ENCODE data around the gene CRP. TPM values are rescaled to one million over a fixed set of nuclear protein-coding genes. Genes with fewer than 3 reads are reported as not detected.
"Not testable (repeated sequence)": the region's sequence is repeated elsewhere in the genome, so short reads cannot be mapped to it uniquely, and the experiment has no call there.

CRP gene
- total RNA-seq, 1 donor from 2014 or later = not detected

DNA sequence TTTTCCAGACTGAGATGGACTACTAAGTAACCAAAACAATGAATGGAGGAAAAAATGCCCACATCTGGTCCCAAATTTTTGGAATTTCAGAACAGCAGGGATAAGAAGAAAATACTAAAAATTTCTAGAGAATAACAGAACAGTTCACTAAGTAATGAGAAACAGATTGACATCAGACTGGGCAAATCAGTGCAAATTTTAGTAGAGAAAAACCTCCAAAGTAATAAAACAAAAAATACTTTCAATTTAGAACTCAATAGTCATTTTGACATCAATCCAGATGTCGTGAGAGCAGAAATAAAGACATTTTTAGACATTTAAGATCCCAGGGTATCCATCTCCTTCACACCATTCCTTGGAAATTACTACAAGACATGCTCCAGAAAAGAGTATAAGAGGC lies 39.3 kb downstream of the CRP start:
- H3K27me3 Mint-ChIP-seq (ENCODE audit: low read depth) = no peaks in the 10 kb centered on the region
- TF ChIP-seq, protein P1, sequence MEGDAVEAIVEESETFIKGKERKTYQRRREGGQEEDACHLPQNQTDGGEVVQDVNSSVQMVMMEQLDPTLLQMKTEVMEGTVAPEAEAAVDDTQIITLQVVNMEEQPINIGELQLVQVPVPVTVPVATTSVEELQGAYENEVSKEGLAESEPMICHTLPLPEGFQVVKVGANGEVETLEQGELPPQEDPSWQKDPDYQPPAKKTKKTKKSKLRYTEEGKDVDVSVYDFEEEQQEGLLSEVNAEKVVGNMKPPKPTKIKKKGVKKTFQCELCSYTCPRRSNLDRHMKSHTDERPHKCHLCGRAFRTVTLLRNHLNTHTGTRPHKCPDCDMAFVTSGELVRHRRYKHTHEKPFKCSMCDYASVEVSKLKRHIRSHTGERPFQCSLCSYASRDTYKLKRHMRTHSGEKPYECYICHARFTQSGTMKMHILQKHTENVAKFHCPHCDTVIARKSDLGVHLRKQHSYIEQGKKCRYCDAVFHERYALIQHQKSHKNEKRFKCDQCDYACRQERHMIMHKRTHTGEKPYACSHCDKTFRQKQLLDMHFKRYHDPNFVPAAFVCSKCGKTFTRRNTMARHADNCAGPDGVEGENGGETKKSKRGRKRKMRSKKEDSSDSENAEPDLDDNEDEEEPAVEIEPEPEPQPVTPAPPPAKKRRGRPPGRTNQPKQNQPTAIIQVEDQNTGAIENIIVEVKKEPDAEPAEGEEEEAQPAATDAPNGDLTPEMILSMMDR (IDR thresholded peaks at IDR 0.05; ENCODE audit: unreplicated experiment) = no peak
- DNase-seq (ENCODE audit: low spot score in 2 of 2, unreplicated experiment in 2 of 2) = no peak
- H3K36me3 Mint-ChIP-seq = no peaks in the 10 kb centered on the region
- H3K27ac Mint-ChIP-seq = no peak overlapping the region
- no peaks in the 10 kb centered on the region for H3K4me1 Mint-ChIP-seq
- peaks cover 32% of the 10 kb centered on the region for H3K9me3 Mint-ChIP-seq
- H3K4me3 Mint-ChIP-seq = no peak overlapping the region

DNA sequence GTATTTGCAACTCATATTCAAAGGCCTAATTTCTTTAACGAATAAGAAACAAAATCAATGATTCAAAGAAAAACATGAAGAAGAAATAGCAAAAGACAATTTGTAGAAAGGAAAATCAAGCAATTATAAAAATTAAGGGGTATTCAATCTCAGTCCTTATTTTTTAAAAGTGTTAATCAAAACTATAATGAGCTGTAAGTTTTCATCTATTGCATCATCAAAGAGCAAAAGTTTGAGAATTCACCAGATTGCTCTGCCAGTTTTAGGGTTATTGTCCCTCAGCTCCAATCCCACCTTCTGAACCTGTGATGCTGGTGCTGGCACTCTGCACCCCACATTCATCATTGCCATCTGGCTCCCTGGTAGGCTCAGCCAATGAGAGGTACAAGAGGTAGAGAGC lies 42.0 kb downstream of the CRP start:
- not testable (repeated sequence) for H3K27ac Mint-ChIP-seq; DNase-seq (ENCODE audit: low spot score in 2 of 2, unreplicated experiment in 2 of 2); H3K4me3 Mint-ChIP-seq; H3K4me1 Mint-ChIP-seq; H3K27me3 Mint-ChIP-seq (ENCODE audit: low read depth); H3K36me3 Mint-ChIP-seq
- H3K9me3 Mint-ChIP-seq = peaks cover 24% of the 10 kb centered on the region

- no peak overlapping the region for H3K27ac Mint-ChIP-seq
- TF ChIP-seq, protein P1 (IDR thresholded peaks at IDR 0.05; ENCODE audit: unreplicated experiment) = no peak
- H3K4me3 Mint-ChIP-seq = no peak overlapping the region
- H3K36me3 Mint-ChIP-seq = no peaks in the 10 kb centered on the region
- no peaks in the 10 kb centered on the region for H3K4me1 Mint-ChIP-seq
- DNase-seq (ENCODE audit: low spot score in 2 of 2, unreplicated experiment in 2 of 2) = no peak
- H3K27me3 Mint-ChIP-seq (ENCODE audit: low read depth) = no peaks in the 10 kb centered on the region
- H3K9me3 Mint-ChIP-seq = peaks cover 33% of the 10 kb centered on the region
These were observed 45.1 kb downstream of the CRP start for GRCh38 chr1:159669338-159669737.

DNA sequence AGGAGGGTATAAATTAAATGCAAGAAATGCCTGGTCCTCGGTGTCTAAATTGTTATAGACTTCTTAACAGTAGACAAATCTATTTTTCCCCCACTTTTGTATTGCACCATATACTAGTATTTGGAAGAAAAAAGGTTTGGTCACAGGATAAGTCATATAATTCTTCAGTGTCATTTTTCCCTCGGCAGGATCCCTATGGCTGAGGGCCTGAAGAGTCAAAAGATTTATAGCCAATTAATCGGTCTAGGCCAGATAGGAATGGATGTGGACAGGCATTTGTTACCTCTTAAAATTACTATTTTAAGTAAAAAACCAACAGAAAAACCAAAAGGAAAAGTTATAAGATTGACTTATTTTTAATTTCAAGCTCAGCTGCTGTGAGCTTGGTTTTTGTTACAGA lies 45.6 kb downstream of the CRP start:
- no peak overlapping the region for H3K4me3 Mint-ChIP-seq
- no peak for DNase-seq (ENCODE audit: low spot score in 2 of 2, unreplicated experiment in 2 of 2)
- H3K9me3 Mint-ChIP-seq = peaks cover 33% of the 10 kb centered on the region
- TF ChIP-seq, protein P1 (IDR thresholded peaks at IDR 0.05; ENCODE audit: unreplicated experiment) = no peak
- no peak overlapping the region for H3K27ac Mint-ChIP-seq
- no peaks in the 10 kb centered on the region for H3K36me3 Mint-ChIP-seq
- no peaks in the 10 kb centered on the region for H3K4me1 Mint-ChIP-seq
- no peaks in the 10 kb centered on the region for H3K27me3 Mint-ChIP-seq (ENCODE audit: low read depth)

- no peaks in the 10 kb centered on the region for H3K4me1 Mint-ChIP-seq
- H3K4me3 Mint-ChIP-seq = no peak overlapping the region
- TF ChIP-seq, protein P1 (IDR thresholded peaks at IDR 0.05; ENCODE audit: unreplicated experiment) = no peak
- H3K27ac Mint-ChIP-seq = no peak overlapping the region
- DNase-seq (ENCODE audit: low spot score in 2 of 2, unreplicated experiment in 2 of 2) = no peak
- no peaks in the 10 kb centered on the region for H3K36me3 Mint-ChIP-seq
- H3K27me3 Mint-ChIP-seq (ENCODE audit: low read depth) = no peaks in the 10 kb centered on the region
- peaks cover 57% of the 10 kb centered on the region for H3K9me3 Mint-ChIP-seq
These were observed 50.1 kb downstream of the CRP start for GRCh38 chr1:159664247-159664646.

- H3K9me3 Mint-ChIP-seq = peaks cover 61% of the 10 kb centered on the region
- H3K4me1 Mint-ChIP-seq = no peaks in the 10 kb centered on the region
- TF ChIP-seq, protein P1 (IDR thresholded peaks at IDR 0.05; ENCODE audit: unreplicated experiment) = no peak
- no peak for DNase-seq (ENCODE audit: low spot score in 2 of 2, unreplicated experiment in 2 of 2)
- no peak overlapping the region for H3K4me3 Mint-ChIP-seq
- H3K27me3 Mint-ChIP-seq (ENCODE audit: low read depth) = no peaks in the 10 kb centered on the region
- no peaks in the 10 kb centered on the region for H3K36me3 Mint-ChIP-seq
- no peak overlapping the region for H3K27ac Mint-ChIP-seq
These were observed 50.8 kb downstream of the CRP start for GRCh38 chr1:159663552-159663951.

Other genes starting within 250 kb of the CRP start
- gene OR10J5, start 178.6 kb downstream of the CRP start, total RNA-seq = not detected in 3 replicates
- gene APCS, start 126.8 kb downstream of the CRP start, total RNA-seq = not detected in 3 replicates
- 40.1 to 42.1 TPM (median 41.3 TPM) in 3 replicates for gene DUSP23, start 66.4 kb upstream of the CRP start, total RNA-seq
- gene FCRL6, start 87.8 kb upstream of the CRP start, total RNA-seq = 0.60 to 0.62 TPM (median 0.61 TPM) in 3 replicates
- gene SLAMF8, start 112.3 kb upstream of the CRP start, total RNA-seq = not detected in 3 replicates
- not detected in 3 replicates for gene VSIG8, start 148.1 kb upstream of the CRP start, total RNA-seq
- gene CFAP45, start 185.6 kb upstream of the CRP start, total RNA-seq = 0.18 to 0.20 TPM (median 0.20 TPM) in 3 replicates
- 41.6 to 46.2 TPM (median 44.6 TPM) in 3 replicates for gene TAGLN2, start 210.9 kb upstream of the CRP start, total RNA-seq
- 75.8 to 77.5 TPM (median 76.9 TPM) in 3 replicates for gene IGSF9, start 231.0 kb upstream of the CRP start, total RNA-seq
- not detected in 3 replicates for gene SLAMF9, start 239.6 kb upstream of the CRP start, total RNA-seq

Data from mesothelial cell of epicardium (in vitro differentiated cells).